ENCODE results near the gene SLC9A4. TPM values are rescaled to one million over a fixed set of nuclear protein-coding genes. Genes with fewer than 3 reads are reported as not detected.

SLC9A4 gene
- total RNA-seq, 1 donor from 2014 or later = 0.62 TPM

DNA sequence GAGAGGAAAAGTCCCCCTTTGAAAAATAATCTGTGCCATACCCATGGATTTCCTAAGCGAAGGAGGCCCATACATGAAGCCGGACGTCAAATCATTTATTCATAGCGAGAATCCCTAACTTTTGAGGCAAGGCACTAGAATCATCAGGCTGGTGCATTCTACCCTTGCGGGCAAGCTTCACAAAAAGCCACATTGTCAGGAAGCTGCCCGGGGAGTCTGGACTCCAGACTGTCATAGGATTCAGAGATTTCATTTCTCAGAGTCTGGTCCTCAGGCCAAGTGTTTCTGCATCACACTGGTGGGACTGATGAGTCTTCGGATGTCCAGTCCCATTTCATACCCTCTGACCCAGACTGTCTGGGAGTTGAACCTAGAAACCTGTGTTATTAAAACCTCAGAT lies 8.9 kb downstream of the SLC9A4 start:
- Mint-ChIP-seq H3K4me3 (ENCODE audit: low read depth) (no peak overlapping the region), H3K4me1 (ENCODE audit: low read depth) (no peaks in the 10 kb centered on the region), H3K27me3 (peaks cover 8% of the 10 kb centered on the region), H3K9me3 (ENCODE audit: low read depth) (no peaks in the 10 kb centered on the region), H3K36me3 (ENCODE audit: insufficient read depth) (no peaks in the 10 kb centered on the region), H3K27ac (no peak overlapping the region)
- TF ChIP-seq, protein P1, sequence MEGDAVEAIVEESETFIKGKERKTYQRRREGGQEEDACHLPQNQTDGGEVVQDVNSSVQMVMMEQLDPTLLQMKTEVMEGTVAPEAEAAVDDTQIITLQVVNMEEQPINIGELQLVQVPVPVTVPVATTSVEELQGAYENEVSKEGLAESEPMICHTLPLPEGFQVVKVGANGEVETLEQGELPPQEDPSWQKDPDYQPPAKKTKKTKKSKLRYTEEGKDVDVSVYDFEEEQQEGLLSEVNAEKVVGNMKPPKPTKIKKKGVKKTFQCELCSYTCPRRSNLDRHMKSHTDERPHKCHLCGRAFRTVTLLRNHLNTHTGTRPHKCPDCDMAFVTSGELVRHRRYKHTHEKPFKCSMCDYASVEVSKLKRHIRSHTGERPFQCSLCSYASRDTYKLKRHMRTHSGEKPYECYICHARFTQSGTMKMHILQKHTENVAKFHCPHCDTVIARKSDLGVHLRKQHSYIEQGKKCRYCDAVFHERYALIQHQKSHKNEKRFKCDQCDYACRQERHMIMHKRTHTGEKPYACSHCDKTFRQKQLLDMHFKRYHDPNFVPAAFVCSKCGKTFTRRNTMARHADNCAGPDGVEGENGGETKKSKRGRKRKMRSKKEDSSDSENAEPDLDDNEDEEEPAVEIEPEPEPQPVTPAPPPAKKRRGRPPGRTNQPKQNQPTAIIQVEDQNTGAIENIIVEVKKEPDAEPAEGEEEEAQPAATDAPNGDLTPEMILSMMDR (IDR thresholded peaks at IDR 0.05; ENCODE audit: unreplicated experiment) = no peak
- DNase-seq (ENCODE audit: low spot score, unreplicated experiment) = no peak

DNA sequence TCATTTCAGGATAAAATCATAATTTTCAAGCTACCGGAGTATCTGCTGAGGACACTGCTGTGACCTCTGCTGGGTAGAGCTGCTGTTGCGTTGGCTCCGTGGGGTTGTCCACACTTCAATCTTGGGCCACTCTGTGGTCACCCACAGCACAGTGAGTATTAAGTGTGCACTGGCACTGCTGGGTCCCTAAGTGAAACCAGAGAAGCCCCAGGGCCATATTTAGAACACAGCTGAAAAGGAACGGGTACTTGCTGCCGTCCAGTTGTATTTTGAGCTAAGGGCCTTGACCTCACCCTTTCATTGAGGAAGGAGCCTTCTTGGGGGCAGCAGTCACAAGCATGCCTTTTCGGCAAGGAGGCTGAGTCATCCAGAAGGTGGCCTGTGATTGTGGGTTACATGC lies 10.1 kb downstream of the SLC9A4 start:
- peaks cover 3% of the 10 kb centered on the region for H3K27me3 Mint-ChIP-seq
- TF ChIP-seq, protein P1 (IDR thresholded peaks at IDR 0.05; ENCODE audit: unreplicated experiment) = no peak
- no peak for DNase-seq (ENCODE audit: low spot score, unreplicated experiment)
- H3K4me1 Mint-ChIP-seq (ENCODE audit: low read depth) = no peaks in the 10 kb centered on the region
- no peaks in the 10 kb centered on the region for H3K9me3 Mint-ChIP-seq (ENCODE audit: low read depth)
- no peak overlapping the region for H3K27ac Mint-ChIP-seq
- no peaks in the 10 kb centered on the region for H3K36me3 Mint-ChIP-seq (ENCODE audit: insufficient read depth)
- no peak overlapping the region for H3K4me3 Mint-ChIP-seq (ENCODE audit: low read depth)

DNA sequence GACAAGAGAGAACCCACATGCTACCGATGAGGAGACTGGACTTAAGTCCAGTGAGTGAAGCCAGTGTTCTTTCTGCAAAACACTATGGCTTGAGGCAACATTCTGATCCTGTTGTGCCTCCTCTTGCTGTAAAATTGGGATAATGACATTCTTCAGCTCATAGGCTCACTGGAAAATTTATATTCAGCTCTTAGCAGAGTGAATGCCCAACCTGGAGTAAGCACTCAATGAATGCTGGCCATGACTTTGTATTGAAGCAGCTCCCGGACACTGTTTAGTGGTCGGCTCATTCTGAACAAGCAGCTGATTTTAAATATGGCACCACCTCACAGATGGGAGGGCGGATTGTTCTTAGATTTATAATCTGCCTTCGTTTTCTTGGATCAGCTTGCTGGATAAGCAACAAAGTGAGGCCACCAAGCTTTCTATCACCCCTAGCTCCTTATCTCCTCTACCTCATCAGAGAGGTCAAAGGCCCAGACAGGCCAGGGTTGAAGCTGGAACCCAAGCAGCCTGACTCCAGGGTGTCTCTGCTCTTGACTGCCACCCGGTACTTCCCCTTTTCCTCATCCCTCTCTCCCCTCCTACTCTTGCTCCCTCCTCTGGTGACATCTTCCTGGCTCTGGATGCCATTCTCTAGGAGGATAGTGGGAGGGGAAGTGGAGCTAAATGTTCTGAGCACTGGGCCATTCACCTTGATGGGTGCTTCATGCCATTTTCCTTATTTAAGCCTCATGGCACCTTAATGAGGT lies 11.5 kb downstream of the SLC9A4 start:
- no peaks in the 10 kb centered on the region for H3K4me1 Mint-ChIP-seq (ENCODE audit: low read depth)
- no peak overlapping the region for H3K4me3 Mint-ChIP-seq (ENCODE audit: low read depth)
- H3K27ac Mint-ChIP-seq = no peak overlapping the region
- no peak for DNase-seq (ENCODE audit: low spot score, unreplicated experiment)
- no peaks in the 10 kb centered on the region for H3K9me3 Mint-ChIP-seq (ENCODE audit: low read depth)
- TF ChIP-seq, protein P1 (IDR thresholded peaks at IDR 0.05; ENCODE audit: unreplicated experiment) = no peak
- peaks cover 3% of the 10 kb centered on the region for H3K27me3 Mint-ChIP-seq
- no peaks in the 10 kb centered on the region for H3K36me3 Mint-ChIP-seq (ENCODE audit: insufficient read depth)

DNA sequence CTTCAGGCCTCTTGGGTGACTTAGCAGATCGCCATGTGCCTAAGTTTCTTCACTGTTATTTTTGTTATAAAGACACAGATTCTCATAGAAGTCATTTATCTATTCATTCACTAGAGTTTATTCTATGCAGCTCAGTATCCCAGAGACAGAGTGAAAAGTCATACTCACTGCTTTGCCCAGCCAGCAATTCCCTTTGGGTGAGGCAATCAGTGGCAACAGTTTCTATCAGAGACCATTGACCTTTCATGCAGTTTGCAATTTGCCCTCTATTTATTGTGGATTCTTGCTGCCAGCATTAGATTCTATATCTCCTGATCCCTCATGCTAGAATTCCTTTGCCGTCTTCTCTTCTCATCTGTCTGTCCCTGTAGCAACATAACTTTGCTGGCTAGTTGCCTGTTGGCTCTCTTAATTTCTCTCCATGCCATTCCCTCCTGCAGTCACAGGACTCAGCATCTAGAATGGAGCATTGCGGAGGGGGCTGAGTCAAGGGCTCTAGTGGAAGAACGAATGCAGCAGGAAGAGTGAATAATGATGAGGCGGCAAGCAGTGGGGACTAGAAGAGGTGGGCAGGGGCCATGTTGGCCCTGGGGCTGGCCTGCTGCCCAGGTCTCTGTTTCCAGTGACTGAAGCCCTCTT lies 12.2 kb downstream of the SLC9A4 start:
- no peak for DNase-seq (ENCODE audit: low spot score, unreplicated experiment)
- Mint-ChIP-seq H3K36me3 (ENCODE audit: insufficient read depth) (no peaks in the 10 kb centered on the region), H3K27ac (no peak overlapping the region), H3K27me3 (peaks cover 3% of the 10 kb centered on the region), H3K4me3 (ENCODE audit: low read depth) (no peak overlapping the region), H3K4me1 (ENCODE audit: low read depth) (no peaks in the 10 kb centered on the region), H3K9me3 (ENCODE audit: low read depth) (no peaks in the 10 kb centered on the region)
- TF ChIP-seq, protein P1 (IDR thresholded peaks at IDR 0.05; ENCODE audit: unreplicated experiment) = no peak

DNA sequence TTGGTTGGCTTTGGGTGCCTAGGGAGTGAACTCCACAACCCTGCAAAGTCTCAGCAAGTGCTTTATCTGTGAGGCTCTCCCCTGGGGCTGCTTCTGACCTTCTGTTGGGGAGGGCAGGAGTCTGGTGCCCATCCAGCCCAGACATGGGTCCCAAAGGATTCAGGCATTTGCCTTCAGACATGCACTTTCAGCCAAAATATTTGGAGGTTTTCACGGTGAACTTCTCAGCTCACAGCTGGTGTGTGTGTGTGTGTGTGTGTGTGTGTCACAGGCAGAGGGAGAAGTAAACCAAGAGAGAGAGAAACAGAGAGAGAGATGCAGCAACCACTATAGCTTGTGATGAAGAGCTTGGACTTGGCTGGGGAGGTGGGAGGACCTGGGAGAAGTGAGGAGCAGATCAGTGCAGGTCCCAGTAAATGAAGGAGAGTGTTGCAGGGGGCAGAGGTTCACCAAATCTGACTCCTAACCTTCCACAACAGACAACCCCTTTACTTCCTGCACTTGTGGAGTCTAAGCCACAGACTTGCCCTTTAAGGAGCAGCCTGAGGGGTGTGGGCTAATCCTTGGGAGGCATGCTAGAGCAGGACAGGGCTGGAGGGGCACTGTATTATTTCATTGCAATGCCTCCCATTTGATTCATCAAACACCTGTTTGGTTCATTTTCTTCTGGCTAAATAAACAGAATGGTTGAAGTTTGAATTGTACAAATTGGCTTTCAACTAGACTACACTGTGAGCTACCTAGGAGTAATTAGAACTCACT lies 14.1 kb downstream of the SLC9A4 start:
- no peaks in the 10 kb centered on the region for H3K36me3 Mint-ChIP-seq (ENCODE audit: insufficient read depth)
- TF ChIP-seq, protein P1 (IDR thresholded peaks at IDR 0.05; ENCODE audit: unreplicated experiment) = no peak
- no peak overlapping the region for H3K27ac Mint-ChIP-seq
- H3K4me3 Mint-ChIP-seq (ENCODE audit: low read depth) = no peak overlapping the region
- H3K27me3 Mint-ChIP-seq = peaks cover 3% of the 10 kb centered on the region
- no peaks in the 10 kb centered on the region for H3K4me1 Mint-ChIP-seq (ENCODE audit: low read depth)
- peaks cover 3% of the 10 kb centered on the region for H3K9me3 Mint-ChIP-seq (ENCODE audit: low read depth)
- DNase-seq (ENCODE audit: low spot score, unreplicated experiment) = no peak

Measured in progenitor cell of endocrine pancreas (in vitro differentiated cells).